Panc1 (cell line): ENCODE results near the gene CCDC144A.
"Not testable (repeated sequence)": the region's sequence is repeated elsewhere in the genome, so short reads cannot be mapped to it uniquely, and the experiment has no call there.

ENCODE experiments used
- POLR2AphosphoS5 ChIP-seq: IDR thresholded peaks from 2 replicates; pipeline ENCODE4 v1.6.1; 2012; ENCODE audit warnings: mild to moderate bottlenecking, low read depth, low read length, moderate library complexity
- SIN3A ChIP-seq: IDR thresholded peaks from 2 replicates; pipeline ENCODE4 v1.6.1; 2012; ENCODE audit warnings: low read depth, mild to moderate bottlenecking, low read length, moderate library complexity, borderline replicate concordance; ENCODE audit not compliant: insufficient read depth
- TCF7L2 ChIP-seq: IDR thresholded peaks from 2 replicates; pipeline ENCODE4 v1.6.1; 2011; ENCODE audit warnings: mild to moderate bottlenecking, low read depth, low read length, inconsistent platforms
- TF ChIP-seq, protein P1 (sequence below): fragments of 450-650 bp; IDR thresholded peaks from 2 replicates; pipeline ENCODE4 v1.5.1; 2017; ENCODE audit warnings: mild to moderate bottlenecking

DNA sequence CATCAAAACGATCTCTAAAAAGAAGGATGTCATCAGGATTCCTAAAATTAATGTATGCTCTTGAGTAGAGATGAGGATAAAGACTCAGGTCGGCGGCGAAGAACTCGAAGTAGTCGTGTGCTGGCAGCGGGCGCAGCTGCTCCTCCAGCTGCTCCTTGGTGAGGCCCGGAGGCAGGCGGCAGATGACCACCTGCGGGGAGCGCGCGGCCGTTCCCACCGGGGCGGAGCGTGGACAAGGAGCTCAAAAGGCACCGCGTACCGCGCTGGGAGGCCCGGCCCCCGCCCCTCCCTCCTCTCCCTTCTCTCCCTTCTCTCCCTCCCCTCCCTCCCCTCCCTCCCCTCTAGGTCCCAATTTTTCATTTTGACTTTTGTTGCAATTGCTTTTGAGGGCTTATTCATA lies 56.5 kb downstream of the CCDC144A start:
- TF ChIP-seq, protein P1, sequence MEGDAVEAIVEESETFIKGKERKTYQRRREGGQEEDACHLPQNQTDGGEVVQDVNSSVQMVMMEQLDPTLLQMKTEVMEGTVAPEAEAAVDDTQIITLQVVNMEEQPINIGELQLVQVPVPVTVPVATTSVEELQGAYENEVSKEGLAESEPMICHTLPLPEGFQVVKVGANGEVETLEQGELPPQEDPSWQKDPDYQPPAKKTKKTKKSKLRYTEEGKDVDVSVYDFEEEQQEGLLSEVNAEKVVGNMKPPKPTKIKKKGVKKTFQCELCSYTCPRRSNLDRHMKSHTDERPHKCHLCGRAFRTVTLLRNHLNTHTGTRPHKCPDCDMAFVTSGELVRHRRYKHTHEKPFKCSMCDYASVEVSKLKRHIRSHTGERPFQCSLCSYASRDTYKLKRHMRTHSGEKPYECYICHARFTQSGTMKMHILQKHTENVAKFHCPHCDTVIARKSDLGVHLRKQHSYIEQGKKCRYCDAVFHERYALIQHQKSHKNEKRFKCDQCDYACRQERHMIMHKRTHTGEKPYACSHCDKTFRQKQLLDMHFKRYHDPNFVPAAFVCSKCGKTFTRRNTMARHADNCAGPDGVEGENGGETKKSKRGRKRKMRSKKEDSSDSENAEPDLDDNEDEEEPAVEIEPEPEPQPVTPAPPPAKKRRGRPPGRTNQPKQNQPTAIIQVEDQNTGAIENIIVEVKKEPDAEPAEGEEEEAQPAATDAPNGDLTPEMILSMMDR = not testable (repeated sequence)
- TF ChIP-seq SIN3A, TCF7L2, POLR2AphosphoS5: not testable (repeated sequence)
